GM19240 (cell line): ENCODE results near the gene CEP55.
"Not testable (repeated sequence)": the region's sequence is repeated elsewhere in the genome, so short reads cannot be mapped to it uniquely, and the experiment has no call there.

Source experiments
- DNase-seq: peaks from one replicate; pipeline ENCODE4 v3.0.0; 2011; ENCODE audit warnings: low spot score; ENCODE audit not compliant: insufficient read length

The CEP55 gene

GRCh38 chr10:93496322-93497041 is at the start of gene CEP55:
Gene CEP55 (plus strand): TSS chr10:93496612. CDS start chr10:93500052, 3,440 bp downstream.
- peak; percentile 62 for DNase-seq

- DNase-seq = no peak
Observed at GRCh38 chr10:93447019-93447418, 49.4 kb upstream of the CEP55 start.

DNA sequence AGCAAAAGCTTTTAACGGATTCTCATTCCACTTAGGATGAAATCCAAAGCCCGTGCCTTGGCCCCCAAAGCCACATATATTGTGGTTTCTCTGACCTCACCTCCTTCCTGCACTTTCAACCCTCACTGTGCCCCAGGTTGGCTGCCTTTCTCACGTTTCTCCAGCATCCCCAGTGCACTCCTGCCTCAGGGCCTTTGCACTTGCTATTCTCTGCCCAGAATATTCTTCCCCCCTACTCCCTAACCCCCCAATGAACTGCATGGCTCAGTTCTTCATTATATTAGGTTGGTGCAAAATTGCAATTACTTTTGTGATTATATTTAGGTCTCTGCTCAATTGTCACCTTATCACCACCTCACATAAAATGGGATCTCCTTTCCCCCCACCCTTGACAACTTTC is 48.4 kb upstream of the CEP55 start:
- DNase-seq = no peak

DNA sequence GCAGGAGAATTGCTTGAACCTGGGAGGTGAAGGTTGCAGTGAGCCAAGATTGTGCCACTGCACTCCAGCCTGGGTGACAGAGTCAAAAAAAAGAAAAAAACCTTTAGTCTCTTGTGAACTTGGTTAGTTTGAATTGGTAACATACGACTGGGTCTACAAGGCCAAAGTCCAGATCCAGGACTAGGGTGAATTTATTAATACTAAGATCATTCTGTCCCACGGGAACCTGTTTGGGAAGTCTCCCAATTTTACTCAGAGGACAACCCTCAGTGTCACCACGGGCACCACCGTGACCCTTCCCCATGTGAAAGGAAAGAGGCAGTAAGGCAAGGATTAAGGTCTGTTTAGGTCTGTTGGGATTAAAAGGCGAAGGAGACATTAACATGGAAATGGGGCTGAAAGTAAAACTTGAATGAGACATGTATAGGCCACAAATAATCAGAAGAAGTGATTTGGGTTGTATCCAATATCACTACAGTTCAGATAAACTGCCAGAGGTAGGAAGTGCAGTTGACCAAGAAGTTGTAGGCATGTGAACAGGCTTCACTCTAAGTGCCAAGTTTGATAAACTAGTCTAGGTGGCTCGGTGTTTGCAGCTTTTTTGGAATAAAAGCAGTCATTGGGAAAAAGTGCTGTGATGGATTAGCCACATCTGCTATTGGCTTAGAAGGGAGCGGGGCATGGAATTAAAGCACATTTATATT is 45.0 kb upstream of the CEP55 start:
- no peak for DNase-seq

- DNase-seq = no peak
Observed at GRCh38 chr10:93452143-93452542, 44.3 kb upstream of the CEP55 start.

DNA sequence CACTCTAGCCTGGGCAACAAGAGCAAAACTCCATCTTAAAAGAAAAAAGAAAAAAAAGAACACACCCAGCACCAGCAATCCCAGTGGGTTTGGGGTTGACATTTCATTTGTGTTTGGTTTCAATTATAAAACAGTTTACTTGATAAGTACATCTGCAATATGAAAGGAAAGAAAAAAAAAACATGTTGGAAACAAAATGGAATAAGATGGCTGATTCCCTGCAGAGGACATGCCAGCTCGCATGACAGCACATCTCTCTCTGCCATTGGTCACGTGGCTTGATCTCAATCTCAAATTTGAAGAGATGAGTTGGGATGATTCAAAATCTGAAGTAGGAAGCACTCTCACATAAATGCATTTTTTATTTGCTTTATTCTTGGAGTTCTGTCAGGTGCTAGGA is 42.3 kb upstream of the CEP55 start:
- DNase-seq = no peak

- no peak for DNase-seq
Observed at GRCh38 chr10:93454736-93455135, 41.7 kb upstream of the CEP55 start.

GRCh38 chr10:93456480-93456879 is 39.9 kb upstream of the CEP55 start:
- no peak for DNase-seq

- DNase-seq = no peak
Observed at GRCh38 chr10:93457511-93457910, 38.9 kb upstream of the CEP55 start.

- no peak for DNase-seq
Observed at GRCh38 chr10:93458821-93459257, 37.6 kb upstream of the CEP55 start.

GRCh38 chr10:93459466-93459865 is 36.9 kb upstream of the CEP55 start:
- no peak for DNase-seq

- no peak for DNase-seq
Observed at GRCh38 chr10:93461109-93461806, 35.2 kb upstream of the CEP55 start.

DNA sequence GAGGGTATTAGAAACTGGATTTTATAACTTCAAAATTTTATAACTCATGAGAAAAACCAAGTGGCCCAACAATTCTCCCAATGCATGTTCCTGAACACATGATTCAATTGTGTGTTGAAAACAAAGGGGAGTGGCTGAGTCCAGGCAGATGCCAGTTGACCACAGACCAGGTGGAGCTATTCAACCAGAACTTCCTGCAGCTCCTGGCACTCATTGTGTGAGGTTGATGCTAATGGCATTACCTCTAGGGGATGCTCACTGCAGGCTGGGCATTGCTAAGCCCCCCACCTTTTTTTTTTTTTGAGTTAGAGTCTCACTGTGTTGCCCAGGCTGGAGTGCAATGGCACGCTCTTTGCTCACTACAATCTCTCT is 34.6 kb upstream of the CEP55 start:
- DNase-seq = no peak

DNA sequence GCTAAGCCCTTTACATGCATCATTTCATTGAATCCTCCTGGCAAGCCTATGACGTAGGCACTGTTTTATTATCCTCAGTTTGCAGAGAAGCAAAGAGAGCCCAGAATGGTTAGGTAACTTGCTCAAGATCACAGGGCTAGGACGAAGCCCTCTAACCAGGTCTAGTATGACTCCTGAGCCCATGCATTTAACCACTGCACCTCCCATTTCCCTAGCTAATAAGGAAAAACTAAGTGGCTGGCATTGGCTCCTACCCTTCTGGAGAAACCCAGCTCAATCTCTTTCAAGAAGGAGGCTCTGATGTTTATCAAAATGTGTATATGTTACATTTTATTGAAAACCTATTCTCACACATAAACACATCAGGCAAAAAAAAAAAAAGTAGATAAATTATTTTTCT is 34.0 kb upstream of the CEP55 start:
- DNase-seq = no peak

GRCh38 chr10:93462881-93463280 is 33.5 kb upstream of the CEP55 start:
- DNase-seq = no peak

DNA sequence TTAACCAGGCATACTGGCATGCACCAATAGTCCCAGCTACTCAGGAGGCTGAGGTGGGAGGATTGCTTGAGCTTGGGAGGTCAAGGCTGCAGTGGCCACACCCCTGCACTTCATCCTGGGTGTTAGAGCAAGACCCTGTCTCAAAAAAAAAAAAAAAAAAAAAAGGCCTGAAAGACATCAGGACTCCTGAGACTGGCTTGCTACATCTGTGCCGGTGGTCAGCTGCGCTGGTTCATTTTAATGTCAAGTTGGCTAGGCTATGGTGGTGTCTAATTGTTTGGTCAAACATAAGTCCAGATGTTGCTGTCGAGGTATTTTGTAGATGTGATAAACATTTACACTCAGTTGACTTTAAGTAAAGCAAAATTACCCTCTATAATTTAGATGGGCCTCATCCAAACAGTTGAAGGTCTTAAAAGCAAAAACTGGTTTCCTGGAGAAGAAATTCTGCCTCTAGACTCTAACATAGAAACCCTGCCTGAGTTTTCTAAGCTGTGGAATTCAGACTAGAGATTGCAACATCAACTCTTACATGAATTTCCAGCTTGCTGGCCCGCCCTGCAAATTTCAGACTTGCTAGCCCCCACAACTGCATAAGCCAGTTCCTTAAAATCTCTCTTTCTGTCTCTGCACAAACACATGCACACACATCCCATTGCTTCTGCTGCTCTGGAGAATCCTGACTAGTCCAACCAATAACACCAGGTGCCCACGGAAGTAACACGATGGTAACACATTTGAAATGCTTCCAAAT is 32.5 kb upstream of the CEP55 start:
- no peak for DNase-seq

- DNase-seq = no peak
Observed at GRCh38 chr10:93464776-93465388, 31.5 kb upstream of the CEP55 start.

DNA sequence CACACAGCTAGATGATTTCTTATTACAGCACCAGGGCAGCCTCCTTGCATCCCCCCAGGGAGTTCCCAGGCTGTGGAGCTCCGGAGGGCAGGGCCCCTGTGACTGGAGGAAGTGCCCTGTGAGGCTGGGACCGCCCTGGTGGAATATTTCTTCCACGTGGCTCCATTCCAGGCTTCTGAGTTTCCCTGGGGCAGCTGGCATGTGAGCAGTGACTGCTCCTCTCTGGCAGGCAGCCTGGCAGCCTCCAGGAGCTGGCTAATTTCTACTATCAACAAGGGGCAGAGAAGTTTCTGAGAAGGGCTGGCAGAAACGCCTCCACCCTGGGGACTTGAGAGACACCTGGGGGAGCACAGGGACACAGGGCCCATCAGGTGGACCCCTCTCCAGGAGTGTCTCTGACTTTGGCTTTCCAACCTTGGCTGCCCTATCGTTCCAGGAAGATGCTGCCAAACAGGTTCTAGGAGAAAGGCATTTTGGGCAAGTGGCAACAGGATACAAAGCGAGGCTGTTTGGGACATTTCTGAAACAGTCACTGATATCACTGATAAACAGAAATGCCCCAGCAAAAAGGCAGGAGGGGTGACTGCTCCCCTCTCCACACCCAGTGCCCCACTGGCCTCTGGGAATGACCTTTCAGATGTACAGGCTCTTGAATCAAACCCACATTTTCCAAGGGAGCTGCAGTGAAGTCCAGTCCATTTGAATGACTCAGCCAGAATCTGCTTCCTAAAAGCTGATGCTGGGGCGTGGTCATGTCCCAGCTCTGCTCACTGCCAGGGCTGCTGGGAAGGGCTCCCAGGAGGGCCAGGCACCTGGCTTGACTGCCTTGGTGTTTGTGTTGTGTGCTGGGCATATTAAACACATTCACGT is 30.4 kb upstream of the CEP55 start:
- no peak for DNase-seq

- DNase-seq = not testable (repeated sequence)
Observed at GRCh38 chr10:93467635-93468034, 28.8 kb upstream of the CEP55 start.
